SW 1271 (cell line): ENCODE data around the gene PHF8.

Source experiments
- DNase-seq, 2 experiments: peaks; one replicate each; lab custom pipeline; 2025; lab: John Stamatoyannopoulos, UW

The PHF8 gene

GRCh38 chrX:54044126-54044876 is at the start of gene PHF8:
TSS of gene PHF8 (minus strand) at chrX:54044473. CDS start at chrX:54042728, 1,745 bp downstream.
- peak; percentile 58 to 79 for DNase-seq

GRCh38 chrX:54093571-54093970 is 49.3 kb upstream of the PHF8 start:
- no peak for DNase-seq

- no peak for DNase-seq
Measured at GRCh38 chrX:54093159-54093558, 48.9 kb upstream of the PHF8 start.

GRCh38 chrX:54090880-54091279 is 46.6 kb upstream of the PHF8 start:
- no peak for DNase-seq

GRCh38 chrX:54089191-54089590 is 44.9 kb upstream of the PHF8 start:
- DNase-seq: no peak

- DNase-seq: no peak
Measured at GRCh38 chrX:54087661-54088060, 43.4 kb upstream of the PHF8 start.

- no peak for DNase-seq
Measured at GRCh38 chrX:54085666-54086065, 41.4 kb upstream of the PHF8 start.

GRCh38 chrX:54076903-54077302 is 32.6 kb upstream of the PHF8 start:
- DNase-seq: peak in 1 of 2 experiments; percentile 1

GRCh38 chrX:54074826-54075225 is 30.6 kb upstream of the PHF8 start:
- DNase-seq: no peak

GRCh38 chrX:54067766-54068165 is 23.5 kb upstream of the PHF8 start:
- no peak for DNase-seq

- DNase-seq: no peak
Measured at GRCh38 chrX:54066841-54067240, 22.6 kb upstream of the PHF8 start.

- no peak for DNase-seq
Measured at GRCh38 chrX:54064564-54064963, 20.3 kb upstream of the PHF8 start.

- DNase-seq: no peak
Measured at GRCh38 chrX:54063361-54063760, 19.1 kb upstream of the PHF8 start.

GRCh38 chrX:54049801-54050200 is 5.5 kb upstream of the PHF8 start:
- DNase-seq: no peak

- DNase-seq: no peak
Measured at GRCh38 chrX:54048412-54048811, 4.1 kb upstream of the PHF8 start.

GRCh38 chrX:54045563-54046228 is 1.4 kb upstream of the PHF8 start:
- no peak for DNase-seq

GRCh38 chrX:54044877-54045338 is 635 bp upstream of the PHF8 start:
- DNase-seq: no peak

GRCh38 chrX:54043541-54044125 is 640 bp downstream of the PHF8 start:
- no peak for DNase-seq

- no peak for DNase-seq
Measured at GRCh38 chrX:54043056-54043455, 1.2 kb downstream of the PHF8 start.

- DNase-seq: peak in 1 of 2 experiments; percentile 8
Measured at GRCh38 chrX:54042609-54043021, 1.7 kb downstream of the PHF8 start.

- DNase-seq: no peak
Measured at GRCh38 chrX:54030329-54030728, 13.9 kb downstream of the PHF8 start.

GRCh38 chrX:54029529-54030143 is 14.6 kb downstream of the PHF8 start:
- DNase-seq: no peak

GRCh38 chrX:54024350-54024749 is 19.9 kb downstream of the PHF8 start:
- no peak for DNase-seq
